GM18861 (cell line): ENCODE results near the gene OVCA2.
"Not testable (repeated sequence)": the region's sequence is repeated elsewhere in the genome, so short reads cannot be mapped to it uniquely, and the experiment has no call there.

Source experiments
- ATAC-seq: cut with Tn5 transposase; IDR thresholded peaks from one replicate; pipeline ENCODE4 v1.9.1; 2021; ENCODE audit not compliant: unreplicated experiment

The OVCA2 gene

DNA sequence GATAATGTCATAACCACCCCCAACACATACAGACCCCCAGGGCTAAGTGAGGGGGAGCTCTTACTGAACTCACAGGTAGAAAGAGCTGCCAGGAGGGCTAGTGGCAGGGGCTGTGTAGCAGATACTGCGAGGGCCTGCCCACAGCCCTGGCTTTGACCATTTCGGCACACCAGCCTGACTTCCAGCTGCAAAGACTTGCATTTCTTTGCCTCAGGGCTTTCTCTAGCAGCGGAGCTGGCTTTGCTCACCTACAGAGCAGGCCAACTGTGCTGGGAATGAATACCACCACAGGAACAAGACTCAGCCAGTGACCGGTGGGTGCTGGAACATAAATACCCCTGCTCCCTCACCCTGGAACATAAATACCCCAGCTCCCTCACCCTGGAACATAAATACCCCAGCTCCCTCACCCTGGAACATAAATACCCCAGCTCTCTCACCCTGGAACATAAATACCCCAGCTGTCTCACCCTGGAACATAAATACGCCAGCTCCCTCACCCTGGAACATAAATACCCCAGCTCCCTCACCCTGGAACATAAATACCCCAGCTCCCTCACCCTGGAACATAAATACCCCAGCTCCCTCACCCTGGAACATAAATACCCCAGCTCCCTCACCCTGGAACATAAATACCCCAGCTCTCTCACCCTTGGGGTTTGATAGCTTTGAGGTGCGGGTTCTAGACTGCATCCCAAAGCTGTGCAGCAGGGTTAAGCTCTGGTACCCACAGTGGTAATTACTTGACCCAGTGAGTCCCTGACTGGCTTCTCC is 28.4 kb upstream of the OVCA2 start:
- not testable (repeated sequence) for ATAC-seq

- no peak for ATAC-seq
These were observed 27.9 kb upstream of the OVCA2 start for GRCh38 chr17:2013994-2014317.

DNA sequence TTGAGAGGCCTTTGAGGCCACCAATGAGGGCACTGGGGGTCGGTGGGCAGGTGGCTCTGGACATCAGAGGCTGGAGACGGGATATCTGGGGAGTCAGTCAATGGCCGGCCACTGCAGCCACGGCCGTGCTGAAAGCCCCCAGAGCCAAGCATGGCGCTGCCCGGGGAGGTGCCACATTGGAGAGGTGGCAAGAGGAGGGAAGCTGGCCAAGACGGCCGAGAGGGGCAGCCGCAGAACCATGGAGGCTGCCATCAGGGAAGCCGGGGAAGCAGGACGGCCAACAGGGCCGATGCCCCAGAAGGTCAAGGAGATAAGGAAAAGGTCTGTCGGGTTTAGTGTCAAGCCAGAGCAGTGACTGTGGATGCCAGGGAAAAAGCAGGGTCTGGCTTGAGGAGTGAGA is 26.5 kb upstream of the OVCA2 start:
- ATAC-seq = no peak

DNA sequence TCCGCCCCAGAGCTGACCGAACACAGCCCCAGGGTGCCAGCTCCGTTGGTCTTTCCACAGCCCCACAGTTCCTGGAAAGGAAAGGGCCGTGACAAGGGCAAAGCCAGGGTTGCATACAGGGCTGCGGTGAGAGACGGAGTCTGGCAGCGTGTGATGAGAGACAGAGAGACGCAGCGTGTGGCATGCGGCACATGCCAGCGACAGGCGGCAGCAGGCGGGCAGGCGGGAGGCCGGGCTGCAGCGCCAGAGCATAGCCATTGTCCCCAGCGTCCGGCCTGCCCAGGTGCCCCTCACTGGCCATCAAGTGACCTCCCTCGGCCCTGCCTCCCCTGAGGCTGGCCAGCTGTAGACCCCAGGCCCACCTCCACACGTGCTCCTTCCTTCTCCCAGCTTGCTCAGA is 25.3 kb upstream of the OVCA2 start:
- ATAC-seq = no peak

DNA sequence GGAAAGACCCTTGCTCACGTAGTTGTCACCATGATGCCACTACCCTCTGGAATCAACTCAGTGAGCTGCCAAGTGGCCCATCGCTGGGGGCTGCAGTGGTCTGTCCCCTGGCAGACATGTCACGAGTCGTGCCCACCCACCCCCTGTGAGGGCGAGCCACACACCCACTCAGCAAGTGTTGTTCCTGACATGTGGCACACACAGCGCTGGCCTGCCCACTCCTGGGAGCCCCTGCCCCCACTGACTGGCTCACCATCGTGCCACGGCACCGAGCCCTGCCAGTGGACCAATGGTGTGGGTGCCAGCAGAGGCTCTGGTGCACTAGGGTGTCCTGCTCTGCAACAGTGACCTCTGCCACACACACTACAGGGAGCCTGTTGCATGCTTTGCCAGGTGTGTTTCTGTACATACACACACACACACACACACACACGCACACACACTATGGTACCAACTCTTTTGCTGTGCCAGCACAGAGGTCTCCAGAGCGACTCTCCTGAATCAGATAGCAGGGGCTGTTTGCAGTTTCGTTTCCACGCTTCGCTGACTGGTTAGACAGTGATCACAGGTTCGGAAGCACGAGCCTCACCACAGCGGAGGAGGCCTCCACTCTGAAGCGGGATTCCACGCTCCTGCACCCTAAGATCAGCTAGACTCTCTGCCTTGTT is 24.4 kb upstream of the OVCA2 start:
- no peak for ATAC-seq

- no peak for ATAC-seq
These were observed 22.9 kb upstream of the OVCA2 start for GRCh38 chr17:2018716-2019510.

GRCh38 chr17:2019723-2020122 is 22.1 kb upstream of the OVCA2 start:
- ATAC-seq = no peak

DNA sequence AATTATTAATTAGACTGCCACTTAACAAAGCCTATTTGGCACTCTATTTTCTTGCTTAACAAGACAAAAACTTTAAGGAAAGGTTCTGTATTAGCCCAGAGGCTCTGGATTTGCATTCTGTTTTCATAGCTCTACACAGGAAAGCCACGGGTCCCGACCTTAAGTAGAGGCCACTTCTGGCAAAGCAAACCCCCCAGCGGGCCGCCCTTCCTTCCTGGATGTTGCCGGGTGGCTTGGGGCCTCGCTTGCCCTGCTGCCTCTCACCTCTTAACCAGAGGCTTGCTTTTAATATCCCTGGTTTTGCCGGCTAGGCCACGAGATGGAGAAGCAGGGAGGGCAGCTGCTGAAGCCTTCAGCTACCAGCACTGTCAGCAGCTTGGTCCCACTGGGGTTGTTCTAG is 21.1 kb upstream of the OVCA2 start:
- ATAC-seq = no peak

DNA sequence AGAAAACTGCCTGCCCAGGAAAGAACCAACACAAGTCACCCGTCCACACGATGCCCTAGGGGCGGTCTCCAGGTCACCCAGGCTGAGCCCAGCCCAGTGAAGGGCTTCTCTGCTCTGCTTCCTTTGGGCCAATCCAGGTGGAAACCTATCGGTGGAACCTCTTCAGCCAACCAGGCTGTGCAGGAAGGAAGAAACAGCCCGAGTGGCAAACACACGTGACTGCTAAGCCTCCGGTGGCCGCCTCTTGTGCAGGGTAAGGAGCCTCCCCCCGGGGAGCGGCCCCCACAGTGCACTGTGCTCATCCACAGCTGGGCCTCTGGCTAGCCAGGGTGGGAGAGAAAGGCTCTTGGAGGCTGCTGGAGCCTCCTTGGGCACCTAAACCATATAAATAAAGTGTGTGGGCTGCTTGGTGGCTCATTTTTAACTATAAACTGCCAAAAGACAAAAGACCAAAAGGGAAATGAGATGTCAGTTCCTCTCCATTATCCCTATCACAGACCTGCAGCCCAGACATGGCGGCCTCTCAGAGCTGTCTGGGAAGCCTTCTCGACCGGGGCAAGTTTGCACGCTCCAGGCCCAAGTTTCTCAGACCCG is 19.1 kb upstream of the OVCA2 start:
- no peak for ATAC-seq

DNA sequence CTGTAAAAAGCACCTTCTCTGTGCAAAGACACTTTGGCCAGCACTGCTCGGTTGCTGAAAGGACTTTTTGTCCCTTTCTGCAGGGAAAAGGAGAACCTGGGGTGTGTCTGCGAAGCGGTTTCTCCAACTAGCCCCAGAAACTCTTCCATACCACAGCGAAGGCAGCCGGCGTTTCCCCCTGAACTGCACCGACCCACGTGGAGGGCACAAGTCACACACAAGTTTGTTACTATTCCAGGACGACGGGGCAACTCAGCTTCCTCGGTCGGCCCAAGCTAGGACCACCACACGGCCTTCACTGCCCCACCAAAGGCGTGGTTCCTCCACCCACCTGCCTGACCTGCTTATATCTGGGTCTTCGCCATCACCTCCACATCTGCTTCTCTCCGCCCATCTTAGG is 18.6 kb upstream of the OVCA2 start:
- ATAC-seq = no peak

- ATAC-seq = no peak
These were observed 17.9 kb upstream of the OVCA2 start for GRCh38 chr17:2023692-2024571.

- no peak for ATAC-seq
These were observed 17.1 kb upstream of the OVCA2 start for GRCh38 chr17:2024572-2025219.

DNA sequence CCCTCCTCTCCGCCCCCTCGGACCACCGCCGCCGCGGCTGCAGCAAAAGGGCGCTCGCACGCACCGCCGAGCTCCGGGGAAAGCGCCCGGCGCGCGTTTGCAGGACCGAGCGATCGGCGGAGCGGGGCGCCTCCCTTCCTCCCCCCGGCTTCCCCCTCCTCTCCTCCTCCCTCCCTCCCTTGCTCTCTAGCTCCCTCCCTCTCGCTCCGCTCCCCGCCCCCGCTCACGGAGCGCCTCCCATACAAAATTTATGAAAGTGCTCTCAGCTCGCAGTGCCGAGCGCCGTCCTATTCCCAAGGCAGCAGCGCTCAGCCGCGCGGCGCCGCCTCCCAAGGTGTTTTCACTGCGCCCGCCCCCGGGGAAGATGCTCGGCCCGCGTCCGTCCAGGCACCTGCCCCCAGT is 16.6 kb upstream of the OVCA2 start, which contains the start of gene RTN4RL1:
RTN4RL1 (minus strand) TSS at position 115 of the 402 bp plus-strand sequence. CDS start 469 bp downstream, outside the sequence.
- ATAC-seq = no peak

GRCh38 chr17:2025622-2026309 is 16.1 kb upstream of the OVCA2 start:
- no peak for ATAC-seq

- ATAC-seq = no peak
These were observed 14.1 kb upstream of the OVCA2 start for GRCh38 chr17:2027528-2028233.

- no peak for ATAC-seq
These were observed 13.6 kb upstream of the OVCA2 start for GRCh38 chr17:2028234-2028614.

GRCh38 chr17:2028737-2029136 is 13.1 kb upstream of the OVCA2 start:
- no peak for ATAC-seq

DNA sequence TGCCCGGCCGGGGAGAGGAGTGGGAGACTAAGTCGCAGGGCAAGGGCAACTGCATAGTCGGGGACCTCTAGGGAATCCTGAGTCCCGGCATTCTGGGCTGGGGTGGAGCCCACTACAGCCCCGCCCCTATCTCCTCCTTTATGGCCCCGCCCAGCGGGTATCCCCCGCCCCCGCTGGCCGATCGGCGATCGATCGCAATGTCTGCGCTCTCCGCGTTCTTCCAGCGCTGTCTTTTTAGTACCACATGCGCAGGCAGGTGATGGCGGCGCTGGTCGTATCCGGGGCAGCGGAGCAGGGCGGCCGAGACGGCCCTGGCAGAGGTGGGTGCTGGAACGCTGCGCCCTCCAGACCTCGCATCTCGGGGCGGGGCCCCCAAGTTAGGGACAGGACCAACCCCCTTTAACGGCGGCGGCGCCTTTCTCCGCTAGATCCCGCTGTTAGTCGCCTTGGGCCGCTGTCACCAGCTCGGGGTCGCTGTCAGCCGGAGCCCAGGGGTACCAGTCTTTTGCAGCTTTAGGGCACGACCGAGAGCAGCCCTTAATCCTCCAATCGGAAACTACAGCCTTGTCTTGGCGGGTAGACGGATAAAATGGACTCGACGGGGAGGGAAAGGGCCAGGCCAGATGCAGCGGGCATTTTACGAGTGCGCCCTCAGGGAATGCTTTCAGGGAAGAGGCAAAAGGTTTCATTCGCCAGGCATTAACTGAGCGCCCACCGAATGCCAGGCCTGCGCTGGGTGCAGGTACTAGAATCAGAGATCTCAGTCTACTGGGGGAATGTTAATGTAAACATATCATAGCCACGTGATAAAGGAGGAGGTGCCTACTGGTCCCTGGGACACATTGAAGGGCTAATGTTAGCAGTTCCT is 11.7 kb upstream of the OVCA2 start, which contains the start of gene DPH1:
DPH1 (plus strand) TSS at position 243 of the 868 bp plus-strand sequence; CDS start at position 260, 17 bp downstream.
- no peak for ATAC-seq
